RCC 7860 (cell line): ENCODE results near the gene LMOD2.
"Not testable (repeated sequence)": the region's sequence is repeated elsewhere in the genome, so short reads cannot be mapped to it uniquely, and the experiment has no call there.

Source experiments
- DNase-seq: peaks from one replicate; pipeline ENCODE4 v3.0.0-alpha.2; 2015; ENCODE audit warnings: low spot score
- FAIRE-seq: peaks from 2 replicates; lab custom pipeline; 2012; peaks lifted over from hg19 to GRCh38; lab: Jason Lieb, UNC

LMOD2 gene

GRCh38 chr7:123655614-123656013 lies at the start of gene LMOD2:
LMOD2 (plus strand) TSS chr7:123655866; CDS start chr7:123655964, 98 bp downstream.
- FAIRE-seq (no peak), DNase-seq (no peak)

- no peak for FAIRE-seq
- DNase-seq = no peak
Observed at GRCh38 chr7:123607423-123607975, 48.2 kb upstream of the LMOD2 start.

- DNase-seq = no peak
- FAIRE-seq = no peak
Observed at GRCh38 chr7:123608991-123609882, 46.4 kb upstream of the LMOD2 start.

- no peak for DNase-seq
- no peak for FAIRE-seq
Observed at GRCh38 chr7:123609883-123610239, 45.8 kb upstream of the LMOD2 start.

GRCh38 chr7:123612024-123612423 lies 43.6 kb upstream of the LMOD2 start:
- FAIRE-seq = no peak

GRCh38 chr7:123615344-123615743 lies 40.3 kb upstream of the LMOD2 start:
- DNase-seq = no peak
- no peak for FAIRE-seq

More at GRCh38 chr7:123612024-123612423, 43.6 kb upstream of the LMOD2 start:
- no peak for DNase-seq

- DNase-seq (no peak), FAIRE-seq (no peak)
Observed at GRCh38 chr7:123616223-123616622, 39.4 kb upstream of the LMOD2 start.

GRCh38 chr7:123621707-123622106 lies 34.0 kb upstream of the LMOD2 start:
- DNase-seq = no peak
- no peak for FAIRE-seq

- DNase-seq (no peak), FAIRE-seq (no peak)
Observed at GRCh38 chr7:123622660-123623386, 32.8 kb upstream of the LMOD2 start.

- DNase-seq = peak; percentile 55
- FAIRE-seq = no peak
Observed at GRCh38 chr7:123624527-123625183, 31.0 kb upstream of the LMOD2 start.

- FAIRE-seq (no peak), DNase-seq (no peak)
Observed at GRCh38 chr7:123625254-123625653, 30.4 kb upstream of the LMOD2 start.

- no peak for FAIRE-seq
- no peak for DNase-seq
Observed at GRCh38 chr7:123627851-123628250, 27.8 kb upstream of the LMOD2 start.

- FAIRE-seq = no peak
- no peak for DNase-seq
Observed at GRCh38 chr7:123628829-123629228, 26.8 kb upstream of the LMOD2 start.

- DNase-seq = no peak
- FAIRE-seq = no peak
Observed at GRCh38 chr7:123629281-123629680, 26.4 kb upstream of the LMOD2 start.

GRCh38 chr7:123632808-123633207 lies 22.9 kb upstream of the LMOD2 start:
- FAIRE-seq (no peak), DNase-seq (no peak)

- DNase-seq = no peak
- FAIRE-seq = no peak
Observed at GRCh38 chr7:123633553-123633952, 22.1 kb upstream of the LMOD2 start.

GRCh38 chr7:123634011-123634573 lies 21.6 kb upstream of the LMOD2 start:
- not testable (repeated sequence) for FAIRE-seq, DNase-seq

- peak; percentile 78 for FAIRE-seq
- DNase-seq = no peak
Observed at GRCh38 chr7:123635551-123636359, 19.9 kb upstream of the LMOD2 start.

GRCh38 chr7:123637203-123637602 lies 18.5 kb upstream of the LMOD2 start:
- FAIRE-seq = no peak
- DNase-seq = no peak

GRCh38 chr7:123637878-123638277 lies 17.8 kb upstream of the LMOD2 start:
- DNase-seq (no peak), FAIRE-seq (no peak)
